Naive thymus-derived CD4-positive, alpha-beta T cell (primary cell): ENCODE results near the gene SLC13A3. TPM values are rescaled to one million over a fixed set of nuclear protein-coding genes. Genes with fewer than 3 reads are reported as not detected.

Experiments used
- ATAC-seq: fragments of 150-1000 bp; cut with Tn5 transposase; 2 replicates; pipeline ENCODE4 v1.10.0; 2021; ENCODE audit warnings: mild to moderate bottlenecking, moderate library complexity
- CTCF ChIA-PET: fragments of 350-600 bp; sonication (Branson Sonifier 250); formaldehyde crosslinking; loops from one replicate; lab custom pipeline; 2021; ENCODE audit warnings: antibody characterized with exemption; lab: Charles Lee
- POLR2A ChIA-PET: fragments of 350-600 bp; sonication (Branson Sonifier 250); formaldehyde crosslinking; loops from one replicate; lab custom pipeline; 2021; ENCODE audit warnings: antibody characterized with exemption, inconsistent platforms; lab: Charles Lee
- DNase-seq, 9 donors: peaks; one replicate each; pipeline versions ENCODE4 v3.0.0 to v3.0.0-alpha.2; 2020 to 2022; ENCODE audit warnings: mixed read lengths in 1 of 9
- H3K27ac ChIP-seq: one replicate; pipeline ENCODE4 v1.7.0; 2013; ENCODE audit warnings: mild to moderate bottlenecking, low read depth, low read length, moderate library complexity
- H3K27me3 ChIP-seq, 2 donors: one replicate each; pipeline ENCODE4 v1.7.0; 2013; ENCODE audit warnings: low read length in 2 of 2, mild to moderate bottlenecking in 2 of 2, moderate library complexity in 2 of 2; ENCODE audit not compliant: control insufficient read depth in 2 of 2, insufficient read depth in 2 of 2
- H3K36me3 ChIP-seq, 3 experiments: 1 replicate in 2 of 3; 2 replicates in 1 of 3; pipeline ENCODE4 v1.7.0; 2013; ENCODE audit warnings: low read length in 3 of 3, mild to moderate bottlenecking in 3 of 3, moderate library complexity in 1 of 3; ENCODE audit not compliant: insufficient read depth in 3 of 3, control insufficient read depth in 2 of 3
- H3K4me1 ChIP-seq, 2 donors: one replicate each; pipeline ENCODE4 v1.7.0; 2013; ENCODE audit warnings: low read length in 2 of 2, mild to moderate bottlenecking in 2 of 2, moderate library complexity in 1 of 2; ENCODE audit not compliant: control insufficient read depth in 2 of 2, insufficient read depth in 2 of 2
- H3K4me3 ChIP-seq: 2 replicates; pipeline ENCODE4 v1.7.0; 2013; ENCODE audit warnings: mild to moderate bottlenecking, low read length
- H3K9me3 ChIP-seq, 3 experiments: 1 replicate in 2 of 3; 2 replicates in 1 of 3; pipeline ENCODE4 v1.7.0; 2013; ENCODE audit warnings: low read length in 3 of 3; ENCODE audit not compliant: control insufficient read depth in 2 of 3
- H3K27ac Mint-ChIP-seq, 9 donors: one replicate each; pipeline ENCODE4 v1.8.0; 2020 to 2022; ENCODE audit warnings: mixed read lengths in 9 of 9, mild to moderate bottlenecking in 8 of 9, moderate library complexity in 5 of 9, inconsistent platforms in 2 of 9
- H3K27me3 Mint-ChIP-seq, 5 donors: one replicate each; pipeline ENCODE4 v1.8.0; 2021 to 2022; ENCODE audit warnings: mixed read lengths in 5 of 5, mild to moderate bottlenecking in 1 of 5
- H3K36me3 Mint-ChIP-seq, 5 donors: one replicate each; pipeline ENCODE4 v1.8.0; 2020 to 2022; ENCODE audit warnings: mixed read lengths in 5 of 5, mild to moderate bottlenecking in 3 of 5, inconsistent platforms in 1 of 5
- H3K4me1 Mint-ChIP-seq, 7 donors: one replicate each; pipeline ENCODE4 v1.8.0; 2020 to 2022; ENCODE audit warnings: mixed read lengths in 7 of 7, mild to moderate bottlenecking in 3 of 7, inconsistent platforms in 1 of 7
- H3K4me3 Mint-ChIP-seq, 10 donors: one replicate each; pipeline ENCODE4 v1.8.0; 2020 to 2022; ENCODE audit warnings: mild to moderate bottlenecking in 10 of 10, mixed read lengths in 10 of 10, moderate library complexity in 6 of 10, inconsistent platforms in 2 of 10
- H3K9me3 Mint-ChIP-seq, 11 donors: one replicate each; pipeline ENCODE4 v1.8.0; 2020 to 2022; ENCODE audit warnings: mixed read lengths in 11 of 11, mild to moderate bottlenecking in 4 of 11, inconsistent platforms in 1 of 11, moderate library complexity in 1 of 11
- intact Hi-C, 2 donors: fragments of 100-400 bp; cut with micrococcal nuclease; formaldehyde crosslinking; loops; one replicate each; pipeline ENCODE4 v1.15.1; 2023
- polyA plus RNA-seq, 2 donors: library from polyadenylated mRNA; unstranded; fragments of 300-500 nt; fragmentation: Illumina TruSeq; gene quantifications; one replicate each; pipeline ENCODE4 v1.2.3, GENCODE V29; 2021
- total RNA-seq, 6 experiments: library from RNA in 5 of 6; stranded (reverse) in 5 of 6; gene quantifications; 1 replicate in 5 of 6; 2 replicates in 1 of 6; pipeline ENCODE4 v1.2.3 and lab custom pipeline; 2021 to 2026

The SLC13A3 gene
- total and polyA plus RNA-seq, 7 experiments from 2014 or later, result 0.16 to 0.41 (median 0.30) TPM; not detected in 3

DNA sequence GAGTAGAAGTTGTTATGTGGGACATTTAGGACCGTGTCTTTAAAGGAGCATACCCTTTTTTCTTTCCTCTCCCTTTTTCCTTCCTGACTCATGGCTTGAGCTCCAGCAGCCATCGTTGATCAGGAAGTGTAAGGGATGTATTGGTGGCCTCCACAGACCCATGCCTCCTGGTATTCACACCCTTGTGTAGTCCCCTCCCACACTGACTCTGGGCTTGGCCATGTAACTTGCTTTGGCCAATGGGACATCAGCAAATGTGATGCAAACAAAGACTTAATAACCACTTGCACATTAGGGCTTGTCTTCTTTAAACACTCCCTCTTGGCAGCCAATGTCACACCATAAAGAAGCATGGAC lies 18.9 kb upstream of the SLC13A3 start:
- H3K27ac Mint-ChIP-seq, result no peak overlapping the region
- H3K9me3 ChIP-seq, result peaks cover 0 to 12% (median 0%) of the 10 kb centered on the region in 3 experiments
- peaks cover 0 to 5% (median 0%) of the 10 kb centered on the region in 7 donors for H3K4me1 Mint-ChIP-seq
- no peak overlapping the region for H3K4me3 Mint-ChIP-seq
- no peak overlapping the region for H3K27ac ChIP-seq
- no peaks in the 10 kb centered on the region for H3K27me3 ChIP-seq
- DNase-seq (no peak), ATAC-seq (no peak)
- ChIA-PET CTCF (no interaction called here), POLR2A (no interaction called here)
- intact Hi-C loops, result no loop called here
- peaks cover 0 to 38% (median 27%) of the 10 kb centered on the region in 5 donors for H3K36me3 Mint-ChIP-seq
- no peaks in the 10 kb centered on the region for H3K27me3 Mint-ChIP-seq
- no peaks in the 10 kb centered on the region for H3K4me1 ChIP-seq
- peaks cover 4 to 27% (median 12%) of the 10 kb centered on the region in 11 donors for H3K9me3 Mint-ChIP-seq
- no peak overlapping the region for H3K4me3 ChIP-seq
- no peaks in the 10 kb centered on the region for H3K36me3 ChIP-seq

DNA sequence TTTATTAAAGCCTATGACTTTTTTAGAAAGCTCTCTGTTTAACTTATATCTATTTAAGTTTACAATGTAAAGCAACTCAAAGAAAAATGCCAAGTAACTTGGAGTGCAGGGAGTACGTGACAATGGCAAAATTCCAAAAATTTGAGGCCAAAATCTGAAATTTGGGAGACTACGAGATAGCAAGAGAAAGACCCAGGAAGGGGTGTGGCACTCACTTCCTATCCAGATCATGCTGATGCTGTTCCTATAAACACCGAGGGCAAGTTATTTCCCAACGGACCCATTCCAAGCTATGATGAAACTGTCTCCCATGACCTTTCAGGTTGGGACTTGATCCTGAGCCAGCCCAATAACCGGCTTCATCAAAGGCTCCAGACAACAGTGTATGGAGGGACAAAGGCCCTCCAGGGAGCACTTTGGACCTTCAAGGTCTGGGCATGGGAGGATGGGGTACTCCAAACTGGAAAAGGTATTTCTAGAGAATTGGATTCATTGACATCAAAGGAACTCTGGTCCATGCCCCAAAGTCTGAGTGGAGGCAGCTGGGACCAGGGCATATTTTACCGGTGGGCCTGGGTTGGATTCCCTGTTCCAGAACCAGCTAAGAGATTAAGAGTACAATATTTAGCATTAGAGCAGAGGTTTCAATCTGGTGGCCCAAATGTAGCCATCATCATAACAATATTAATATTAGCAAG lies 15.7 kb upstream of the SLC13A3 start:
- POLR2A ChIA-PET, result no interaction called here
- CTCF ChIA-PET, result no interaction called here
- no peak overlapping the region for H3K27ac ChIP-seq
- peaks cover 0 to 2% (median 0%) of the 10 kb centered on the region in 5 donors for H3K27me3 Mint-ChIP-seq
- intact Hi-C loops, result no loop called here
- peaks cover 0 to 37% (median 21%) of the 10 kb centered on the region in 5 donors for H3K36me3 Mint-ChIP-seq
- peaks cover 0 to 12% (median 0%) of the 10 kb centered on the region in 3 experiments for H3K9me3 ChIP-seq
- H3K4me3 ChIP-seq, result no peak overlapping the region
- H3K27me3 ChIP-seq, result no peaks in the 10 kb centered on the region
- peaks cover 4 to 24% (median 12%) of the 10 kb centered on the region in 11 donors for H3K9me3 Mint-ChIP-seq
- DNase-seq (no peak), ATAC-seq (no peak)
- no peak overlapping the region for H3K4me3 Mint-ChIP-seq
- no peaks in the 10 kb centered on the region for H3K4me1 Mint-ChIP-seq
- no peaks in the 10 kb centered on the region for H3K4me1 ChIP-seq
- H3K27ac Mint-ChIP-seq, result no peak overlapping the region
- H3K36me3 ChIP-seq, result no peaks in the 10 kb centered on the region

DNA sequence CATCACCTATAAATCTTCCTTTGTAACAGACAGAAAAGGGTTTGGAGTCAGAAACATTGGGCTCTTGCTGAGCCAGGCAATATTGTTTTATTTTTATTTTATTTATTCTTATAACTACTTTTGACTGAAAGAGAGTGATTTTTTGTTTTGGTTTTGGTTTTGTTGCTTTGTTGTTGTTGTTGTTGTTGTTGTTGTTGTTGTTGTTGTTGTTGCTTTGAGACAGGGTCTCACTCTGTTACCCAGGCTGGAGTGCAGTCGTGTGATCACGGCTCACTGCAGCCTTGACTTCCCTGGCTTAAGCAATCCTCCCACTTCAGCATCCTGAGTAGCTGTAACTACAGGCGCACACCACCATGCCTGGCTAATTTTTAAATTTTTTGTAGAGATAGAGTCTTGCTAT lies 15.0 kb upstream of the SLC13A3 start:
- ATAC-seq (no peak), DNase-seq (no peak)
- Mint-ChIP-seq H3K27me3 (peaks cover 0 to 2% (median 0%) of the 10 kb centered on the region in 5 donors), H3K4me1 (no peaks in the 10 kb centered on the region), H3K27ac (no peak overlapping the region), H3K9me3 (peaks cover 2 to 22% (median 11%) of the 10 kb centered on the region in 11 donors), H3K4me3 (no peak overlapping the region), H3K36me3 (peaks cover 0 to 38% (median 17%) of the 10 kb centered on the region in 5 donors)
- Histone ChIP-seq H3K9me3 (peaks cover 0 to 12% (median 0%) of the 10 kb centered on the region in 3 experiments), H3K27me3 (no peaks in the 10 kb centered on the region), H3K4me1 (no peaks in the 10 kb centered on the region), H3K36me3 (no peaks in the 10 kb centered on the region), H3K4me3 (no peak overlapping the region), H3K27ac (no peak overlapping the region)
- intact Hi-C loops, result no loop called here
- ChIA-PET CTCF (no interaction called here), POLR2A (no interaction called here)

DNA sequence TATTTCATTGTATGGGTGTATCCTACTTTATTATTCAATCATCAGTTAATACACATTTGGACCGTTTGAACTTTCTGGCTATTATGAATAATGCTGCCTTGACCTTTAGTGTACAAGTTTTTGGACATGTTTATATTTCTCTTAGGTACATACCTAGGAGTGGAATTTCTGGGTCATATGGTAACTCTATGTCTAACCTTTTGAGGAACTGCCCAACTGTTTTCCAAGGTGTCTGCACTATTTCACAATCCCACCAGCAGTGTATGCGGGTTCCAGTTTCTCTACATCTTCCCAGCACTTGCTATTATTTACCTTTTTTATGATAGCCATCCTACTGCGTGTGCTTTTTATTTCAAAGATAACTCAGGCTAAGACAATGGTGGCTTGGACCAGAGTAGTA lies 14.3 kb upstream of the SLC13A3 start:
- no peak overlapping the region for H3K4me3 Mint-ChIP-seq

DNA sequence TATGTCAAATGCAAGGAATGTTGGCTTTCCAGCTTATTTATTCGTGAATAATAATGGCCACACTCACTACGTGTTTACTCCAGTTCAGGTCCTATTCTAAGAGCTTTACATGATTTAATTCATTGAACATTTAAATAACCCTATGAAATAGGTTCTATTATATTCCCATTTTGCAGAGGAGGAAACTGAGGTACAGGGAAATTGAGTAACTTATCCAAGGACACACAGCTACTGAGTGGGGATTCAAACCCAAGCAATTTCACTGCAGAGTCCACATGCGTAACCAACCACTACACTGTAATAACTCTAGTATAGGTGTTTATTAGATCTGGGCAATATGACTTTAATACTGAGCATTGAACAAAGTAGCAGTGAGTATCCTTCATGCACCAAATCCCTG lies 12.3 kb upstream of the SLC13A3 start:
- ChIA-PET CTCF (interaction anchor here (0.6 kb wide), 1 partner anchor 729 kb away, joined by 6 read pairs; no protein-coding TSS in a partner anchor), POLR2A (no interaction called here)
- H3K36me3 Mint-ChIP-seq, result peaks cover 0 to 22% (median 11%) of the 10 kb centered on the region in 5 donors
- ATAC-seq (no peak), DNase-seq (no peak)
- H3K27ac ChIP-seq, result no peak overlapping the region
- no peaks in the 10 kb centered on the region for H3K36me3 ChIP-seq
- H3K4me3 Mint-ChIP-seq, result no peak overlapping the region
- no peaks in the 10 kb centered on the region for H3K4me1 ChIP-seq
- H3K27me3 Mint-ChIP-seq, result peaks cover 0 to 9% (median 0%) of the 10 kb centered on the region in 5 donors
- H3K9me3 ChIP-seq, result no peaks in the 10 kb centered on the region
- intact Hi-C loops, result no loop called here
- H3K9me3 Mint-ChIP-seq, result peaks cover 0 to 6% (median 0%) of the 10 kb centered on the region in 11 donors
- H3K27me3 ChIP-seq, result no peaks in the 10 kb centered on the region
- H3K27ac Mint-ChIP-seq, result no peak overlapping the region
- no peak overlapping the region for H3K4me3 ChIP-seq
- no peaks in the 10 kb centered on the region for H3K4me1 Mint-ChIP-seq

More for the DNA sequence above, 14.3 kb upstream of the SLC13A3 start:
- intact Hi-C loops, result no loop called here
- no peak overlapping the region for H3K27ac ChIP-seq
- H3K4me1 ChIP-seq, result no peaks in the 10 kb centered on the region
- H3K27me3 ChIP-seq, result no peaks in the 10 kb centered on the region
- peaks cover 0 to 5% (median 0%) of the 10 kb centered on the region in 3 experiments for H3K9me3 ChIP-seq
- peaks cover 2 to 18% (median 5%) of the 10 kb centered on the region in 11 donors for H3K9me3 Mint-ChIP-seq
- ChIA-PET POLR2A (interaction anchor here (0.6 kb wide), 1 partner anchor 243 kb away, joined by 3 read pairs; no protein-coding TSS in a partner anchor), CTCF (no interaction called here)
- H3K36me3 ChIP-seq, result no peaks in the 10 kb centered on the region
- peaks cover 0 to 3% (median 0%) of the 10 kb centered on the region in 5 donors for H3K27me3 Mint-ChIP-seq
- no peak overlapping the region for H3K27ac Mint-ChIP-seq
- H3K4me3 ChIP-seq, result no peak overlapping the region
- ATAC-seq (no peak), DNase-seq (no peak)
- H3K36me3 Mint-ChIP-seq, result peaks cover 0 to 34% (median 15%) of the 10 kb centered on the region in 5 donors
- no peaks in the 10 kb centered on the region for H3K4me1 Mint-ChIP-seq

DNA sequence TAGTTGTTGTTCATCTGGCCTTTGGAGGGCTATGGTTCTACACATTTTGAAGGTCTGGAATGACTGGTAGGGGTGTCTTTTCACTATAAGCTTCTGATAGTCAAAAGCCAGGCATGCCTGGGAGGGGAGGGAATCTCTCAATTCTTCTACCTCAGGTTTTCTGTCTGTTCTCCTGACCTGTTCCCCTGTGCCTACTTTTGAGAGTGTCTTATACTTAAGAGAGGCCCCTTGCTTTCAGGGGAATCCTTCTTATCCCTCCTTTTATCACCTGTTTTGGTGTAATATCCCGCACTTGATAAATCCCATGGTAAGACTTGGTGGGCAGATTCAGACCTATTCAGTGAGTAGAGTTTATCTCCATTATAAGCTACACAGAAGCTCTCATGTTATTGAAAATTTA lies 10.4 kb upstream of the SLC13A3 start:
- Histone ChIP-seq H3K9me3 (no peaks in the 10 kb centered on the region), H3K36me3 (no peaks in the 10 kb centered on the region), H3K4me3 (no peak overlapping the region), H3K27me3 (no peaks in the 10 kb centered on the region), H3K27ac (no peak overlapping the region), H3K4me1 (no peaks in the 10 kb centered on the region)
- no peak overlapping the region for H3K4me3 Mint-ChIP-seq
- H3K36me3 Mint-ChIP-seq, result peaks cover 0 to 17% (median 6%) of the 10 kb centered on the region in 5 donors
- ATAC-seq (no peak), DNase-seq (no peak)
- H3K9me3 Mint-ChIP-seq, result peaks cover 0 to 7% (median 0%) of the 10 kb centered on the region in 11 donors
- intact Hi-C loops, result no loop called here
- H3K4me1 Mint-ChIP-seq, result no peaks in the 10 kb centered on the region
- CTCF ChIA-PET, result no interaction called here
- H3K27me3 Mint-ChIP-seq, result peaks cover 0 to 9% (median 0%) of the 10 kb centered on the region in 5 donors
- POLR2A ChIA-PET, result no interaction called here
- no peak overlapping the region for H3K27ac Mint-ChIP-seq

DNA sequence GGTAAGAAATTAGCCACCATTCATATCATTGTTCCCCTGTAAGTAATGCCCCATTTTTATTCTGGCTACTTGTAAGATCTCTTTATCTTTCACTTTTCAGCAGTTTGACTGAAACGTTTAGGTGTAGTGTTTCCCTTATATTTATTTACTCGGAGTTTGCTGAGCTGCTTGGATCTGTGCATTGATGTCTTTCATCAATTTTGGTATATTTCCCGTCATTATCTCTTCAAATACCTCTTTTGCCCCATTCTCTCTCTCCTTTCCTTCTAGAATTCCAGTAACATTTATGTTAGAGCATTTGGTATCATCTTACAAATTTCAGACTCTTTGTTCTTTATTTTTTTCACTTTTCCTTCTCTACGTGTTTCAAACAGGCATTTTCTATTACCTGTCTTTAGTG lies 9.2 kb upstream of the SLC13A3 start:
- H3K27ac Mint-ChIP-seq, result no peak overlapping the region
- ChIA-PET POLR2A (no interaction called here), CTCF (no interaction called here)
- Histone ChIP-seq H3K4me3 (no peak overlapping the region), H3K9me3 (no peaks in the 10 kb centered on the region), H3K27ac (no peak overlapping the region), H3K27me3 (no peaks in the 10 kb centered on the region), H3K4me1 (no peaks in the 10 kb centered on the region), H3K36me3 (no peaks in the 10 kb centered on the region)
- H3K27me3 Mint-ChIP-seq, result peaks cover 0 to 9% (median 0%) of the 10 kb centered on the region in 5 donors
- intact Hi-C loops, result no loop called here
- no peaks in the 10 kb centered on the region for H3K4me1 Mint-ChIP-seq
- H3K4me3 Mint-ChIP-seq, result no peak overlapping the region
- H3K9me3 Mint-ChIP-seq, result peaks cover 0 to 7% (median 0%) of the 10 kb centered on the region in 11 donors
- no peak for ATAC-seq
- H3K36me3 Mint-ChIP-seq, result peaks cover 0 to 13% (median 6%) of the 10 kb centered on the region in 5 donors
- DNase-seq, result no peak
